HG02642 (cell line): ENCODE measurements around the gene TULP1.

ENCODE experiments used
- ATAC-seq: cut with Tn5 transposase; IDR thresholded peaks from one replicate; pipeline ENCODE4 v1.9.1; 2021; ENCODE audit warnings: mild to moderate bottlenecking; ENCODE audit not compliant: unreplicated experiment, poor library complexity

Gene TULP1

DNA sequence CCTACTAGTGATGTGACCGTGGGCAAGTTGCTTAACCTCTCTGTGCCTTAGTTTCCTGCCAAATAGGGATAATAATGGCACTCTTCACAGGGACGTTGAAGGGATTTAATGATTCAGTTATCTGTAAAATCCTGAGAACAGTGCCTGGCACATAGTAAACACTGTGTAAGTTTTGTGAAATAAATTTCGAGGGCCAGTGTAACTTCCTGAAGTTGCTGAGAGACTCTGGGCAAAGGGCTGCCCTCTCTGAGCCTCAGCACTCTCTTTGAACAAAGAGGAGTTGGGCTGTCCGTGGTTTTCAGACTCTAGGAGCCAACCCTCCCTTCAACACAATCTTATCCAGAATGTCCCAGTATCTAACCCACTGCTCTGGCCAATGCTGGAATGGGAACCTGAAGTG is 13.3 kb downstream of the TULP1 start:
- ATAC-seq: no peak

DNA sequence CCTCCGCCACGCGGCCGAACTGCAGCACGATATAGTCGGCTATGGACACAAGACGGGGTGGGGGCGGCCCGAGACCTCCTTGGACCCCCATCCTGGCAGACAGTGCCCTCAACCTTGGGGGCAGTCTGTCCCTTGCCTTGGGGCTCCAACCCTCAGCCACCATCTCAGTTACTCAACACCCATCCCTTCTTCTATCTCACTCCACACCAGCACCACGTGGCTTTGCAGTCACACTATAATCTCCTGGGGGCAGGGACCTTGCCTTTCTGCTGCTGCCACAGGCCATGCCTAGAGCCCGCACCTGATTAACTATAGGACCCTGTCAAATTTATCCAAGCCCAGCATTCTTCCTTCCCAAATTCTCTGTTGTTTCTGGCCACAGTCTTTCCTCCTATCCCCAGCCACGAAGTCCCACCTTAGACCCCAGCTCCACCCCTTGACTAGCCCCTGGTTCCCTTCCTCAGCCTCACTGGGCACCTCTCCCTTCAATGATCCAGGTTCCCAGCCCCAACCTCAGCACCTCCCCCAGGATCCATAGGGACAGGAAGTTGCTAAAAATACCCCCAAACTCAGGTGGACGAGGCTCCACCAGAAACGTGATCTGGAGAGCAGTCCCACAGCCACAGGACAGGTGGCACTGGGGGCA is 14.2 kb downstream of the TULP1 start:
- no peak for ATAC-seq

DNA sequence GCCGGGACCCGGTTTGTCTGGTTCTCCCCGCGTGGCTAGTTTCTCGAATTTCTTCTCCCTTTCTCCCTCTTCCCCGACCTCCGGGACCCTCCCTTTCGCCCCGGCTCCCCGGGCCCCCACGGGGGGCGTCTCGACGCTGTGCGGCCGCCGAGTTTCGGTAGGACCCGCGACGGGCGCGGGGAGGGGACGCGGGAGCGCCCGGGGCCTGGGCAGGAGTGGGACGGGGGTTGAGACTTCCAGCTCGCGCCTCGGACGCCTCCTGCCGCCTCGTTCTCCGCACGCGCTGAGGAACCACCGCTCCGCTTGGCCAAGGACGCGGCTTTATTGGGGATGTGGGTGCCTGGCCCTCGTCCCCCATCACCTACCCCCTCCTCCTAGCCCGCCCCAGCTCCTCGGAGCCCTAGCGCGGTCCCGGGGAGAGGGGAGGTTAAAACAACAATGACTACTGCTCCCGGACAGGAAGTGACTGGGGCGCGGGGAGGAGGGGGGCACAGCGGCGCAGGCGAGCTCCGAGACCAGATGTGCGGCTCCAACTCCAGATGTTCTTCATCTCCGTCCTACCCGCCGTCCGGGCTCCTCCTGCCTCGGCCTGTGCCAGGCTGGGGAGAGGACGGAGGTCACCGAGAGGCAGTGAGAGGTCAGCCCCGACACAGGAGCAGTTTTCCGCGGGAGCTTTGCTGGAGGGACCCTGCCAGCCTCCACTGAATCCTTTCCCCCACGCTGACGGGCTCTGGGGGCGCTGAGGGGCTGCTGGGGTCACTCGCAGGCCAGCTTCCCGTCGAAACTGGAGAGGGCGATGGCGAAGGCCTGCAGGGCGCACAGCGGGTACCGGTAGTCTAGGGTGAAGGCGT is 14.9 kb downstream of the TULP1 start:
- ATAC-seq: no peak

DNA sequence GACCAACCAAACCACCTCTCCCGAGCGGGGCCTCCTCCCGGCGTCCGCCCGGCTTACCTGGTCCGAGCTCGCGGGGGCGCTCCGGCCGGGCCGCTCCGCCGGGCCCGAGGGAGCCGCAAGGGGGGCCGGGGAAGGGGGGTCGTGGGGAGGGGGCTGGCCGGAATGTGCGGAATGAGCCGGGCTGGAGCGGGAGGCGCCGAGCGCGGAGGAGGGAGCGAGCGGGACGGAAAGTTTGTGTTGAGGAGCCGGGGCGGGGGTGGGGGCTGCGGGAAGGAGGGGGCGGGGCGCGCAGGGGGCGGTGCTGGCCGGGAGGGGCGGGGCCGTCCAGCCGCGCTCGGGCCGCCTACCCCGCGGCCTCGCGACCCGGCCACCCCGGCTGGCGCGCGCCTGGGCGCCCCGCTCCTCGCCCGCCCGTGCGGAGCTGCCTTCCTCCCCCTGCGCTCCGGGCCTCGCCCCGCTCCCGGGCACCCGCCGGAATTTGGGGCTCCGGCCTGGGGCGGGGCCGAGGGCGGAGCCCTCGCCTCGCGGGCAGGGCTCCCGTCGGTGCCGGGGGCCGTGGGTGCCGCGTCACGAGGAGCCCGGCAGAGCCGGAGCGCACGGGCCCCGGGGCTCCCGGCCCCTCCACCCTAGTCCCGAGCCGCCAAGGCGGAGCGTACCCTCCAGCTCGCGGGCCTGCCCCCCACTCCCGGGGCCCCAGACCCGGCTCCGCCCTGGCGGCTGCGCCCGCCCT is 15.7 kb downstream of the TULP1 start, which contains the start of gene TEAD3:
TSS of gene TEAD3 (minus strand) at position 239 of the 730 bp plus-strand sequence.
- ATAC-seq: peak; percentile 37

DNA sequence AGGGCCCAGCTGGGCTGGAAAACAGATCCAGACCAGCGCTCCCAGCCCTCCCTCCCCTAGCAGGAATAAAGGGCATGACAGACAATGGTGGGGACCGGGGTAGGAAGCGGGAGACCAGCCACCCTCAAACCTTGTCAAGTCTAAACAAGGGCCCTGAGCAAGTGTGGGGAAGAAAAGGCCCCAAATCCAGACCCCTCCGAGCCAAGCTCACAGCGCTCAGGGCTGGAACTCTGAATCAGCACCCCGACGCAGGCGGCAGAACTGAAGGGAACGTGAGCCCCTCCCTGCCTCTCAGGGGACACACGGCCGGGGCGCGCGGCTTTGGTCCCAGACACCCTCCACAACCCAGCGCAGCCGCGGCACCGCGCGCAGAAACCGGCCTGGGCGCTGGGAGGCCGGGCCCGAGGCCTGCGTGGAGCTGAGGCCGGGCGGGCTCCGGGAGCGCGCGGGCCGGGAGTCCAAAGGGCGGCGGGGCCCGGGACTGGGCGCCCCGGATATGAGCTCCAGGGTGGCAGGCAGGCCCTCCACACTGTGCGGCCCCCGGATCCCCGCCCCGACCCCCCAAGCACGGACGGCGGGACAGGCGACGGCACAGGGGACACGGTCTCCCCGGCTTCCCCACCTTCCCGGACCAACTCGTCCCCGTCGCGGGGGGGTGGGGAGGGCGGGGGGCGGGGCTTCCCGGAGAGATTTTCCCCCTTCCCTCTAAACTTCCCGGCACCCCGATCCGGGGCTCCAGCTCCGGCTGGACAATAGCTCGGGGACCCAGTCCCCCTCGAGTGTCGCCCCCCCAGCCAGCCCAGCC is 16.5 kb downstream of the TULP1 start:
- no peak for ATAC-seq

DNA sequence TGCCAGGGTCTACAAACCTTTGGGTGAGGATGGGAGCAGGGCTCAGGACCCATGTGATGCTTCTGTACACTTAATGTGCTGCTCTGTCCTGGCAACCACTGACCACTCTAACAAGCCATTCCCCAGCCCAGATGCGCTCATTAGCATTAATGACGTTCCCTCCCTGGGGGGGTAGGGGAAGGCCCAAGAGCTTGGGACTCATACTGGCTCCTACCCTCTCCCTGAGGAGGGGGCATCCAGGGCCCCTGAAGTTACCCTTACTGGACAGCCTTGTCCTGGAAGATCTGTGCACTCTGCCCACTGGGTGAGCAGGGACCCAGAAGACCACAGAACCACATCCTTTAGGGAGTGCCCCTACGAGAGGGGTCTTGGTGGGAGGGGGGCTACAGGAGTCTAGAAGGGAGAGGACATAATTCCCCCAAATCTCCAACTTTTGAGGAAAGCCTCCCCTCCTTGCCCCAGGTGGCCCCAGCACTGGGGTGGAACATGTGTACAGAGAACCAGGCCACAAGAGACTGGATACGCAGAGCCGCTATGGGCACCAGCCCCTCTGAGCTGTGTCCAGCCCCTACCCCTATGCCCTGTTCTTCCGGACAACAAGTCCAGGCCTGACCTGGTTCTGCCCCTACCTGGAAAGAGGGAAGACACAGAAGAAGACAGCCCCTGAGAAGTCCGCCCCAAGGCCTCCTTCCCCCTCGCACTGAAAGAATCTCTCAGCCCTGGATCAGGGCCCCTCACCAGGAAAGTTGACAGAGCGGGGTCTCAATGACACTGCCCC is 17.2 kb downstream of the TULP1 start:
- no peak for ATAC-seq

DNA sequence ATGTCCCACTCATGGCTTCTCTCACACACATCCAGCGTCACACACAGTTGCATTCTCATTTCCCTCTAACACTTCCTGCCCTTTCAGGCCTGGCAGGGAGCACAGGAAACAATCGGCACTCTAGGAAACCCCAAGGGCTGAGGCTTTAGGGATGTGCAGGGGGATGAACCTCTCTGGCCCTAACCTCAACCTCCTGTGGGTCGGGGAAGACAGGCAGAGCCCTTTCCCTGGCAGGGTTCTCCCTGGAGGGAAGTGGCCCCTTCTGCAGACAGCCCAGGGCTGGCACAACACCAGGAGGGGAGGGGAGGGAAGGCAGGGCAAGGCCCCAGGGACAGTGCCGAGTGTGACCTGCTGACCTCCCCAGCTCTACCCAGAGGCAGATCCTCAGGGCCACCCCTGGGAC is 18.5 kb downstream of the TULP1 start:
- no peak for ATAC-seq

DNA sequence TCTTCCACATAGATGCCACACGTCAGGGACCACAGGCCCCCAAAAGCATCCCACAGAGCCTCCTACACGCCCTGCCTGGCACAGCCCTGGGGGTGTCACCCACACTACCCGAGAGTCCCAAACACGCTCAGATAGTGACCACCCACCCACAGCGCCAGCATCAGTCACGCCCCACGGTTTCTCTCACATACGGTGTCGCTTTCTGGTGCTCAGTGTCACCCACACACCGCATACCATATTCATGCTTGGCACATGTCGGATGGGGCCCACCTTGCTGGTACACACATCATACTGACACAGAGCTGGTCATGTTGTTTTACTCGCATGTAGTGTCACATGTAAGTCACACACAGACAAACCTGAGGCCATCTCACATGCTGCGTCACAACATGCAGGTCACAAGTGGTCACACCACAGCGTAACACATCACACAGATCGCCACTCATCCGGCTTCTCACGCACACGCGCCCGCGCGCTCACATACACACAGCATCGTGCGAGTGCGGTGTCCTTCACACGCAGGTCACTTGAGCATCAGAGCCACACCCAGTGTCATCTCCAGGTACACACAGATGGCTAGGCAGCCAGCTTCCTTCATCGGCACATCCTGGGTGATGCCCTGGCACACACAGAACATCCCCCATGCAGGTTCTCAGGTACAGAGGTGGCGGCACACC is 19.3 kb downstream of the TULP1 start:
- no peak for ATAC-seq

DNA sequence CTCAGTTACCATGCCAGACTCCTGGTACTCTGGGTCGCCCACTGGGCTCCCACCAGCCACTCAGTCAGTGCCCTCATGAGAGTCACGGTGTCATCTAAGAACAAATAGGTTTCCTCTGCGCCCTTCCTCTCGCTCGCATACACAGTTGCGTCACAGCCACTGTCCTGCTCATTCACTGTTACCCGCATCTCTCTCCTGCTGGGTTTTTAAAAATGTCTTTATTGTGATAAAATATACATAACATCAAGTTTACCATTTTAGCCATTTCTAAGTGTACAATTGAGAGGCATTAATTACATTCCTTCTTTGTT is 19.8 kb downstream of the TULP1 start:
- no peak for ATAC-seq

DNA sequence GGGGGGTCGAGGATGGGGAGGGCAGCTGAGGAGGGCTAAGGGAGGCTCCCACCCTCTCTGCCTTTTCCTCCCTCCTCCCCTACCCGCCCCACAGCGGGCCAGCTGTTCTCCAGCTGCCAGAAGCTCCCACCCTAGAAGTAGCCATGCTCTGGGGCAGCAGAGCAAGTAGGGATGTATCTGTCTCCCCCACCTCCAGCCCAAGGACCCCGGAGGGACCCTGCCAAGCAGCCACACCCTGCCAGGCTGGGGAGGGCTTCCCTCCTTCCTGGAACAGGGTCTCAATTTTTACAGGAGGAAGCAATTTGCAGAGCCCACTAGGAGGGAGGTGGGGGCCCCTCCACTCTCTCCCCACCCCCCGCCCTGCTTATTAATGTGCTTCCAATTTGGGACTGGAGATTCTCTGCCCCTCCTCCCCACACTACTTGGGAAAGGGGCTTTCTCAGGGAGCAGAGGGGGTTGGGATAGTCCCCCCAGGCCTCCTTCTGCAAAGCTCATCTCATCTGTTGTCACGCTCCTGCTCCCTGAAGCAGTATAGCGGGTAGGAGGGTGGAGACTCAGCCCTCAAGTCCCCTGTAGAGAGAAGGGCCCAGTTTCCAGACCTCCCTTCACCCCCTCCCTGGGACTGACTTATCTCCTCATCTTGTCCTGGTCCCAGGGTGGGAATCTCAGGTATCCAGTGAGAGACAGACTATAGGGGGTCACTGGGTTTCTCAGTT is 20.3 kb downstream of the TULP1 start:
- no peak for ATAC-seq

DNA sequence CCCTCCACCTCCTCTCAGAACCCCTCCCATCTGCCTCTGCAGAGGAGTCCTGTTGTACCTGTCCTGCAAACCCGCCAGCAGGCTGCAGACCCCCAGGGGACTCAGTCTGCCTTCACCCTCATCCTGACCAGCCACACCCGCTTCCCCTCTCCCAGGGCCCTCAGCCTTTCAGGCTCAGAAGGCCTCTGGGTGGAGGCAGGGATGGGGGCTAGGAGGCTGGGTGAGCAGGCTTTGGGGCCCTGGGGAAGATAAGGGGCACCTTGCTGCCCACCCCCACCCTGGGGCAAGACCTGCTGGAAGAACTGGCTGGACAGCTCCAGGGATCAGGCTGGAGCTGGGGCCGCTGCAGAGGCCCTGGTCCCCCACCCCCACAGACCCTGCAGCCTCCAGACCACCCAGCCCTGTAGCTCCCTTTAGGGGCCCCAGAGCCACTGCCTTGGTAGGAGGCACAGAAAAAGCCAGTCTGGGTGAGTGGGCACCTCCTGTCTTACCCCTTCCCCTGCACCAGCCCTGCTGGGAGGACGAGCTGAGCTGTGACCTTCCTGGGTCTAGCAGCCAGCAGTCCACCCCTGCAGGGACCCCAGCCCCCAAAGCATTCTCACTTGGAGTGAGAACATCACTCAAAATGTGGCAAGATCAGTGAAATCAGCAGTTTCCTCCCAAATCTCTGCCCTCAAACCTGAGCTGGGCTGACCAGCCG is 21.0 kb downstream of the TULP1 start:
- ATAC-seq: no peak

DNA sequence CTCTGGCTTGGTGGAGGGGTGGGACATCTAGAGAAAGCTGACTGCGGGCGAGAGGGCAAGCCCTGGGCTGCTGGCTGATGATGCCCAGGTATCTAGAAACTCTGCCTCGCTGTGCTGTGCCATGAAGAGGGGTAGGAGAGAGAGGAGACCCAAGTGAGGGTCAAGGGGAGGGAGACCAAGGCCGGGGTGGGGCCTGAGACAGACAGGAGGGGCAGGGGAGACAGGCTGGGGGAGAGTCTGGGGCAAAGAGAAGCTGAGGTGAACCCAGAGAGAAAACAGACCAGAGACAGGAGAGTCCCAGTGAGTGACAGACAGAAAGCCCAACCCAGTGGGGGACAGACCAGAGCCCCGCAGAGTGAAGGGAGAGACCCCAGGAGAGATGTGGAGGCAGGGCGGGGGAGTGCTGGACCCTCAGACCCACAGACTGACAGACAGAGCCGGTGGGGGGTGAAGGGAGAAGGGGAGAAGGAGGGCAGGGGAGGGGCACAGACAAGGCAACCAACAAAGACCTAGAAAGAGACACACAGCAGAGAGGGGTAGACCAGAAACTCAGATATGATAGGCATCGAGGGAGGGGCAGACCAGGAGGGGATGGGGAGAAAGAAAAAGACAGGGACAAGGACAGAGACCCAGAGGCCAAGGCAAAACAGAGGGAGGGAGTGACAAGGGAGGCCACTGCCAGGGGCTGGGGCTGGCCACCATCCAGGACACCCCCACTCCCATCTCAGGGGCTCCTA is 21.7 kb downstream of the TULP1 start:
- no peak for ATAC-seq

DNA sequence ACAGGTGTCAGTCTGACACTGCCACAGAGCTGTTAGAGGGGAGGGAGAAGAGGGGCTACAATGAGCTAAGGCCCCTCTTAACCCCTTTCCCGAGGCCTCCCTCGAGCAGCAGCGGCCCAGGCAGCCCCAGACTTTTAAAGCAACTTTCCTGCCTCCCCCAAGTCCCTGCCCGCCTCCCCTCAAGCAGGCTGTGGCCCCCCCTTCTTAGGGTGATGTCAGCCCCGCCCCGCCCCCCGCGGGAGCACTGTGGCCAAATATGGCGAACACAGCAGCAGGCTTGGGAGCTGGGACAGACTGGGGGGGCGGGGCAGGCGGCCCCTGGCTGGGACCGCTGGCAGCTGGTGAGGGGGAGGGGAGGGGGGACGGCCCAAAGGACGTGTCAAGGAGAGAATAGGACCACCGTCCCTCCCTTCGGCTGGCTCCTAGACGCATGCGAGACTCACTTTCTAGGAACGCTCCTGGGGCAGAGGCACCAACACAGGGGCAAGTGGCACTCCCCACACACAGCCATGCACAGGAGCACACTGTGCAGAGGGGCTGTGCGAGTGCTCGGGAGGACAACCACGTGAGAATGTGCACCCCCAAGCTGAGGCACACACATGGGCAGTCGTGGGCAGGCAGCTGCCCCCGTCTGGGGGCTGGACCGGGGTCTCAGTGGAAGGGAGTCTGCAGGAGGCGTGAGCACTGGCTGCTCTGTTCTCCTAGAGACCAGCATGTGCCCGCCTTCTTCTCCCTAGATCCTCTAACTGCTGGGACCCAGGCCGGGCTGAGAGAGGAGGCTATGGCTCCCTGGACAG is 22.5 kb downstream of the TULP1 start:
- no peak for ATAC-seq

DNA sequence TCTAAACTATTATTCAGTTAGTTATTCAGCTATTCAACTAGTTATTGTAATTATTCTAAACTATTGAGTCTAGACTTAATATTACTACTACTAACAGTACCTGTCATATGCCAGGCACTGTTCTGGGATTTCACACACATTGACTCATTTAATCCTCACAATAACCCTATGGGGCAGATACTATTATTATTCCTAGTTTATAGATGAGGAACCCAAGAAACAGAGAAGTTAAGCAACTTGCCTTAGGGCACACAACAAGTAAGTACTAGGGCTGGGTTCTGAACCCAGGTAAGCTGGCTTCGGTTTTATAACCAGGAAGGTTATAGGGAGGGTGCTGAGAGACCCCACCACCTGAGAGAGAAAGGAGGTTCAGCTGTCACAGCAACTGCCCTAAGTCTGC is 23.6 kb downstream of the TULP1 start:
- ATAC-seq: no peak

DNA sequence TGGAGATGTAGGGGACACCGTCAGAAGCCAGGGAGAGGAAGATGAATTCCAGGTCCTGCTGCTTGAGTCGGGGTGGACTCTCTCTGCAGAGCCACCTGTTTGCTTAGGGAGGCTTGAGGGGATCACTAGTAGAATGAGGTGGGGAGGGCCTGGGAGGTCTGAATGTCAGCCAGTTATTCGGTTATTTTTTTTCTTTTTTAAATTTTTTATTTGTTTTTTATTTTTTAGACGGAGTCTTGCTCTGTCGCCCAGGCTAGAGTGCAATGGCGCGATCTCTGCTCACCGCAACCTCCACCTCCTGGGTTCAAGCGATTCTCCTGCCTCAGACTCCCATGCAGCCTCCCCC is 24.2 kb downstream of the TULP1 start:
- ATAC-seq: no peak

DNA sequence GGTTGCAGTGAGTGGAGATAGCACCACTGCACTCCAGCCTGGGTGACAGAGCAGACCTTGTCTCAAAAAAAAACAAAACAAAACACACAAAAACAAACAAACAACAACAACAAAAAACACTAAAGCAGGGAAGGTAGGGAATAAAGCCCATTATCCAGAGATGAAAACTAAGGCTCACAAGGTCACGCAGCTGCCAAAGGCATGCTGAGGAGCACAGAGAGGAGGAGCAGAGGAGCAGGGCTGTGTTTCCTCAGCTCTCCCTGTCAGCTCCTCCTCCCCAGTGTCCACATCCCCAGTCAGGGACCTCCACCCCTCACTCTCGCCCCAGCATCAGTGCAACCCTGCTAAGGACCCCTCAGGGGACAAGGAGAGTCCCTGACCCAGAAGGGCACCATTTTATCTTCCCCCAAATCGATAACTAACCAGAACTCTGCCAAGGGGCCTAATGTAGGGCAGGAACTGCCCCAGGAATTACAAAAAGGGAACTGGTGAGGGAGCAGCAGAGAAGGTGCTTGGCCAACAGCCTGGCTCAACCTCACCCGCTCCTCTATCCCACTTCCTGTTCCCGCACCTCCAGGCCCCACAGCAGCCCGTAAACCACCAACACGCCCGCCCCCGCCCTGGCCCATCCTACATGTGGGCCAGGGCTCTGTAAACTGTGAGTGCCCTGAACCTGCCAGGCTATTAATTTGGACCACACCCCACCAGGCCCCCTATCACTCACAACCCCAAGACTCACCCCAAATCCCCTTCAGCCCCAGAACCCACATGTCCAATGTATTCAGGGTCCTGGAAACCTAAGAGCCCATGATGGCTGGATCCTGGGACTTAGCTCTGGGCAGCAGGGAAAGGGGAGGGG is 24.8 kb downstream of the TULP1 start:
- ATAC-seq: no peak
